ENCODE results near the gene IMP3. TPM values are rescaled to one million over a fixed set of nuclear protein-coding genes. Genes with fewer than 3 reads are reported as not detected.
"Not testable (repeated sequence)": the region's sequence is repeated elsewhere in the genome, so short reads cannot be mapped to it uniquely, and the experiment has no call there.

Gene IMP3
- total and polyA plus RNA-seq, 2 donors from 2014 or later = 52.0 to 95.0 TPM

DNA sequence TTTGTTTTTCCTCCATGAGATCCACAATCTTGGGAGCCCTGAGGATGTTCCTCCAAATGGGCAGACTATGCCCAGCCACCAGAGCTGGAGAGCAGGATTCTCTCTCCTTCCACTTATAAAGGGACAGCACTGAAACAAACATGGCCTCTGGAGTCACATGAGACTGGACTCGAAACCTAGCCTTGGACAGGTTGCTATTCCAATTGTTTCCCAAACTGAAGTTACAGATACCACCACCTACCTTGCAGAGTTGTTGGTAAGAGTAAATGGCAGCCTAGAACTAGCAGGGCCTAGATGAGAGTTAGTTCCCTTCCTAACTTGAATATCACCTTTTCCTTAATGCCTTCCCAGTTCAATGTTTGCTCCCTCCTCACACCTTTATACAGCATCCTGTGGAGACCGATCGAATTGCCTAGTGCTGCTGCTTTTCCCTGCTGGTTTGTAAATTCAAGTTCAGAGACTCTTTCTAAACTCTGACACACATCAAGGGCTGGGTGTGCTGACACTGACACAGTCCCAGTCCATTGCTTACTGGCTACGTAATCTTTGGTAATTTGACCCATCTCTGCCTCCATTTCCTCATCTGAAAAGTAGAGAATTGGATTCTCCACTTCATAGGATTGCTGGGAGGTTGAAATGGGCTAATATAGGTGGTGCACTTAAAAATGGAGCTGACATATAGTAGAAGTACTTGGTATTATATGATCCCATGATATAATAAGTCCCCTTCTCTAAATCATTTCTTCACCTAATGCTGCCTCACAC lies 2.6 kb downstream of the IMP3 start:
- FAIRE-seq = no peak
- no peak for TF ChIP-seq CTCF (IDR thresholded peaks at IDR 0.05; ENCODE audit: borderline replicate concordance, extremely low read depth, insufficient read depth)
- H3K4me3 ChIP-seq (ENCODE audit: low read length in 3 of 3) = no peak overlapping the region
- H3K4me1 ChIP-seq (ENCODE audit: control insufficient read depth in 2 of 3, insufficient read depth in 2 of 3, low read depth in 1 of 3, low read length in 3 of 3) = peaks cover 0 to 15% (median 0%) of the 10 kb centered on the region in 3 donors
- peak overlapping the region in 1 of 3 donors; percentile 4 for H3K9ac ChIP-seq (ENCODE audit: low read length in 3 of 3)
- DNase-seq = no peak
- H3K9me3 ChIP-seq (ENCODE audit: control insufficient read depth in 2 of 3, insufficient read depth in 1 of 3, low read length in 3 of 3) = no peaks in the 10 kb centered on the region
- H3K27me3 ChIP-seq (ENCODE audit: control insufficient read depth, insufficient read depth, low read length) = no peaks in the 10 kb centered on the region
- no peaks in the 10 kb centered on the region for H3K36me3 ChIP-seq (ENCODE audit: control insufficient read depth in 2 of 3, insufficient read depth in 3 of 3, low read length in 3 of 3)
- peak overlapping the region in 1 of 2 donors; percentile 85 for H3K27ac ChIP-seq (ENCODE audit: low read depth in 2 of 2, low read length in 2 of 2)
- intact Hi-C loops (cut with DNase I) = no loop called here

DNA sequence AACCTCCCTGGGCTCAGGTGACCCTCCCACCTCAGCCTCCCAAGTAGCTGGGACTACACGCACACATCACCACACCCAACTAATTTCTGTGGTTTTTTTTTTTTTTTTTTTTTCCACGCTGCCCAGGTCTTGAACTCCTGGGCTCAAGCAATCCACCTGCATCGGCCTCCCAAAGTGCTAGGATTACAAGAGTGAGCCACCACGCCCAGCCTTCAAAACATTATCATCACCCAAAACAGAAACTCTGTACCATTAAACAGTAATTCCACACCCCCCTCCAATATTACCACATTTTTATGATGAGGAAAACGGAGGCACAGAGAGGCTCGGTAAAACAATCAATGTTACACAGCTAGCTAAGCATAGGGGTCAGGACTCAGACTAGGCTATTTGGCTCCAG lies 4.0 kb downstream of the IMP3 start:
- no peak overlapping the region for H3K27ac ChIP-seq (ENCODE audit: low read depth in 2 of 2, low read length in 2 of 2)
- H3K4me3 ChIP-seq (ENCODE audit: low read length in 3 of 3) = no peak overlapping the region
- no peaks in the 10 kb centered on the region for H3K27me3 ChIP-seq (ENCODE audit: control insufficient read depth, insufficient read depth, low read length)
- DNase-seq (no peak), FAIRE-seq (no peak)
- intact Hi-C loops (cut with DNase I) = no loop called here
- H3K4me1 ChIP-seq (ENCODE audit: control insufficient read depth in 2 of 3, insufficient read depth in 2 of 3, low read depth in 1 of 3, low read length in 3 of 3) = peaks cover 0 to 15% (median 0%) of the 10 kb centered on the region in 3 donors
- no peaks in the 10 kb centered on the region for H3K36me3 ChIP-seq (ENCODE audit: control insufficient read depth in 2 of 3, insufficient read depth in 3 of 3, low read length in 3 of 3)
- no peaks in the 10 kb centered on the region for H3K9me3 ChIP-seq (ENCODE audit: control insufficient read depth in 2 of 3, insufficient read depth in 1 of 3, low read length in 3 of 3)
- TF ChIP-seq CTCF (IDR thresholded peaks at IDR 0.05; ENCODE audit: borderline replicate concordance, extremely low read depth, insufficient read depth) = no peak
- no peak overlapping the region for H3K9ac ChIP-seq (ENCODE audit: low read length in 3 of 3)

DNA sequence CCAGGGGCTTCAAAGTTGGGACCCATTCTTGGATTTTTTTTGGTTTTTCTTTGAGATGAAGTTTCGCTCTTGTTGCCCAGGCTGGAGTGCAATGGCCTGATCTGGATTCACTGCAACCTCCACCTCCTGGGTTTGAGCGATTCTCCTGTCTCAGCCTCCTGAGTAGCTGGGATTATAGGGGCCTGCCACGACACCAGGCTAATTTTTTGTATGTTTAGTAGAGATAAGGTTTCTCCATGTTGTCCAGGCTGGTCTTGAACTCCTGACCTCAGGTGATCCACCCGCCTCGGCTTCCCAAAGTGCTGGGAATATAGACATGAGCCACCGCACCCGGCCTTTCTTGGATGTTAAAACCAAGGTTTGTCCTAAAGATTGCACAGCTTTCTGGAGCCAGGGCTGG lies 6.1 kb downstream of the IMP3 start:
- DNase-seq = not testable (repeated sequence)

DNA sequence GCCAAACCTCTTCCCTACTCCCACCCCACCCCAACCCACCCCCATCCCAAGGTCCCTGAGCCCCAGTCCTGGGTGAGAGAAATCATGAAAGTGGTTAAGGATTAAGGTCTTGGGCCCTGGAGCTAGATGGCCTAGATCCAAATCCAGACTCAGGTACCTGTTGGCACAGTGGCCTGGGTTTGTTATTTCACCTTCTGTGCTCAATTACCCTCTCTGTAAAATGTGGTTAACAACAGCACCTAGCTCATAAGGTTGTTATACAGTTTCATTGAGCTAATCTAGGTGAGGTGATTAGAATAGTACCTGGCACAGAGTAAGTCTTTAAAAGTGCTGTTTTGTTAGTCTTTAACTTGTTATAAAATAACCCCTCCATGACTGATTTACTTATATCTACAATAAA lies 8.1 kb downstream of the IMP3 start:
- TF ChIP-seq CTCF (IDR thresholded peaks at IDR 0.05; ENCODE audit: borderline replicate concordance, extremely low read depth, insufficient read depth) = no peak
- FAIRE-seq = no peak

More for the DNA sequence above, 6.1 kb downstream of the IMP3 start:
- H3K9me3 ChIP-seq (ENCODE audit: control insufficient read depth in 2 of 3, insufficient read depth in 1 of 3, low read length in 3 of 3); FAIRE-seq; H3K27ac ChIP-seq (ENCODE audit: low read depth in 2 of 2, low read length in 2 of 2); intact Hi-C loops (cut with DNase I); H3K9ac ChIP-seq (ENCODE audit: low read length in 3 of 3); H3K4me3 ChIP-seq (ENCODE audit: low read length in 3 of 3); H3K27me3 ChIP-seq (ENCODE audit: control insufficient read depth, insufficient read depth, low read length); H3K36me3 ChIP-seq (ENCODE audit: control insufficient read depth in 2 of 3, insufficient read depth in 3 of 3, low read length in 3 of 3): not testable (repeated sequence)
- H3K4me1 ChIP-seq (ENCODE audit: control insufficient read depth in 2 of 3, insufficient read depth in 2 of 3, low read depth in 1 of 3, low read length in 3 of 3) = peaks cover 0 to 15% (median 0%) of the 10 kb centered on the region in 3 donors

More for the DNA sequence above, 8.1 kb downstream of the IMP3 start:
- intact Hi-C loops (cut with DNase I) = no loop called here
- DNase-seq = peak in 1 of 5 donors; percentile 15
- Histone ChIP-seq H3K36me3 (ENCODE audit: control insufficient read depth in 2 of 3, insufficient read depth in 3 of 3, low read length in 3 of 3) (no peaks in the 10 kb centered on the region), H3K27ac (ENCODE audit: low read depth in 2 of 2, low read length in 2 of 2) (no peak overlapping the region), H3K4me1 (ENCODE audit: control insufficient read depth in 2 of 3, insufficient read depth in 2 of 3, low read depth in 1 of 3, low read length in 3 of 3) (peaks cover 0 to under 1% (median 0%) of the 10 kb centered on the region in 3 donors), H3K27me3 (ENCODE audit: control insufficient read depth, insufficient read depth, low read length) (no peaks in the 10 kb centered on the region), H3K4me3 (ENCODE audit: low read length in 3 of 3) (no peak overlapping the region), H3K9ac (ENCODE audit: low read length in 3 of 3) (no peak overlapping the region), H3K9me3 (ENCODE audit: control insufficient read depth in 2 of 3, insufficient read depth in 1 of 3, low read length in 3 of 3) (no peaks in the 10 kb centered on the region)
